ENCODE data around the gene SLC25A23.
"Not testable (repeated sequence)": the region's sequence is repeated elsewhere in the genome, so short reads cannot be mapped to it uniquely, and the experiment has no call there.

The SLC25A23 gene

GRCh38 chr19:6453951-6454565 is 5.5 kb downstream of the SLC25A23 start:
- DNase-seq, result no peak

GRCh38 chr19:6452899-6453298 is 6.7 kb downstream of the SLC25A23 start:
- DNase-seq, result no peak

- DNase-seq, result no peak
Measured at GRCh38 chr19:6452223-6452614, 7.4 kb downstream of the SLC25A23 start.

GRCh38 chr19:6451583-6452222 is 7.9 kb downstream of the SLC25A23 start:
- DNase-seq, result no peak

- DNase-seq, result peak; percentile 13 to 48
Measured at GRCh38 chr19:6450166-6450565, 9.4 kb downstream of the SLC25A23 start.

- DNase-seq, result no peak
Measured at GRCh38 chr19:6448045-6448444, 11.5 kb downstream of the SLC25A23 start.

GRCh38 chr19:6446452-6446851 is 13.1 kb downstream of the SLC25A23 start:
- DNase-seq, result no peak

GRCh38 chr19:6443986-6444385 is 15.6 kb downstream of the SLC25A23 start:
- no peak for DNase-seq

- no peak for DNase-seq
Measured at GRCh38 chr19:6442087-6442688, 17.4 kb downstream of the SLC25A23 start.

GRCh38 chr19:6440905-6441304 is 18.7 kb downstream of the SLC25A23 start:
- DNase-seq, result no peak

GRCh38 chr19:6439743-6440142 is 19.8 kb downstream of the SLC25A23 start:
- DNase-seq, result no peak

GRCh38 chr19:6433663-6434062 is 25.9 kb downstream of the SLC25A23 start, which contains the start of gene SLC25A41:
Gene SLC25A41 (minus strand): TSS chr19:6433763. CDS start chr19:6433693, 70 bp downstream.
- DNase-seq, result no peak

GRCh38 chr19:6433165-6433564 is 26.4 kb downstream of the SLC25A23 start:
- no peak for DNase-seq

- no peak for DNase-seq
Measured at GRCh38 chr19:6431891-6432290, 27.7 kb downstream of the SLC25A23 start.

GRCh38 chr19:6429419-6430221 is 30.0 kb downstream of the SLC25A23 start:
- DNase-seq, result no peak

- not testable (repeated sequence) for DNase-seq
Measured at GRCh38 chr19:6428692-6429418, 30.7 kb downstream of the SLC25A23 start.

GRCh38 chr19:6427131-6427530 is 32.5 kb downstream of the SLC25A23 start:
- no peak for DNase-seq

GRCh38 chr19:6425732-6426620 is 33.6 kb downstream of the SLC25A23 start:
- no peak for DNase-seq

GRCh38 chr19:6424939-6425731 is 34.5 kb downstream of the SLC25A23 start:
- DNase-seq, result peak; percentile 100

- no peak for DNase-seq
Measured at GRCh38 chr19:6424195-6424938, 35.2 kb downstream of the SLC25A23 start, which contains the start of gene KHSRP. Gene KHSRP (minus strand): TSS chr19:6424811. CDS start chr19:6424701, 110 bp downstream.

All from inflammatory macrophage treated with lipopolysaccharide for 1 hour (primary cell).